Stimulated activated naive CD8-positive, alpha-beta T cell treated with anti-CD3 and anti-CD28 coated beads, Interleukin-15, amount 100 ng/mL, for 72 hours (primary cell): ENCODE measurements around the gene ANGEL1.

Experiments used
- ATAC-seq: fragments of 150-1000 bp; cut with Tn5 transposase; 2 replicates; pipeline ENCODE4 v1.10.0; 2021; ENCODE audit warnings: mild to moderate bottlenecking, moderate library complexity
- DNase-seq, 2 donors: peaks; one replicate each; pipeline ENCODE4 v3.0.0; 2021 to 2022
- H3K27ac Mint-ChIP-seq, 2 donors: one replicate each; pipeline ENCODE4 v1.8.0; 2022; ENCODE audit warnings: mild to moderate bottlenecking in 2 of 2, mixed read lengths in 2 of 2, moderate library complexity in 2 of 2
- H3K27me3 Mint-ChIP-seq: one replicate; pipeline ENCODE4 v1.8.0; 2022; ENCODE audit warnings: mixed read lengths
- H3K4me1 Mint-ChIP-seq: one replicate; pipeline ENCODE4 v1.8.0; 2022; ENCODE audit warnings: mild to moderate bottlenecking, mixed read lengths
- H3K4me3 Mint-ChIP-seq, 2 donors: one replicate each; pipeline ENCODE4 v1.8.0; 2022; ENCODE audit warnings: mild to moderate bottlenecking in 2 of 2, mixed read lengths in 2 of 2, moderate library complexity in 1 of 2
- H3K9me3 Mint-ChIP-seq, 2 donors: one replicate each; pipeline ENCODE4 v1.8.0; 2022; ENCODE audit warnings: mixed read lengths in 2 of 2

Gene ANGEL1

DNA sequence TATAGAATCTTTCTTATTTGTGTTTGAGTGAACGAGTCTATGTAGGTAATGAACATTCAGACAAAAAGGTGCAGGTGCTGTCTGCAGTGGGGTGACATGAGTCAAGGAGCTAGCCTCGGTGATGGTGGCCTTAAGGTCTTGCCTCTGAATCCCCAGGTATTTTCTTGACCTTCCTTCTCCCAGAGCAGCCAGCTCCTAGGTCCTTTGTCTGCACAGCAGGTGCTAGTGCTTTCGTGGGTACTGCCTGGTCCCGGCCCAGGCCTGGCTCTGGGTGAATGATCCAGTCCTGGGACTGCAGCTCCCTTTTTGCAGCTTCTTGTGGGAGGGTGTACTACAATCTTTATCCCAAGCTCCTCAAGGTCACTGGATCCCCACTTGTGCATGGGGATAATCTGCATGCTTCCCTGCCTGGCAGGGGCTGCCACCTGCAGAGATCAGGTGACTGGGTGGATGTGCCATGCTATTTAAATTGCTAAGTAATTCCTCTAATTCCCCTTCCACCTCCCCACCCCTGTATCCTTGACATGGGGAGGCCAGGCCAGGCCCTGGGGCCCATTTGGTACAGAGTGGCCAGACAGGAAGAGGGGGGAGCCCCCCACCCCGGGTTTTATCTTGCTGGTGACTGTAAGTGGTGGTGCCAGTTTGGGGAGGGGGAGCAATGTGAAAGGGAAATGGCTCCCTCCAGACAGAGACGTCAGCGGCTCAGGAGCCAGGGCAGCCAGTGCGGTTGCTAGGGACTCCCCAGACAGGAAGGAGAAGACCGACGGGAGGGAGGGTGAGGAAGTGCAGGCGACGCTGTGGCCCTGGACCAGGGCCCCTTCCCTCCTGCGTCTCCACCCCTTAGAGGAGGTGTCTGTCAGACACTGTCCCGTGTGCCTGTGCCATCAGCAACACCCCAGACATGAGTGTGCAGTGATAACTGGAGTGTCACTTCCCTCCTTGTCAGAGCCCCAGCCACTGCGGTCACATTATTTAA is 44.7 kb downstream of the ANGEL1 start:
- H3K27me3 Mint-ChIP-seq = peaks cover 39% of the 10 kb centered on the region
- peaks cover 37% of the 10 kb centered on the region for H3K4me1 Mint-ChIP-seq
- H3K27ac Mint-ChIP-seq = peak overlapping the region; percentile 80 to 89
- DNase-seq = peak; percentile 44 to 66
- no peaks in the 10 kb centered on the region for H3K9me3 Mint-ChIP-seq
- ATAC-seq = peak; percentile 98
- H3K4me3 Mint-ChIP-seq = peak overlapping the region; percentile 65

DNA sequence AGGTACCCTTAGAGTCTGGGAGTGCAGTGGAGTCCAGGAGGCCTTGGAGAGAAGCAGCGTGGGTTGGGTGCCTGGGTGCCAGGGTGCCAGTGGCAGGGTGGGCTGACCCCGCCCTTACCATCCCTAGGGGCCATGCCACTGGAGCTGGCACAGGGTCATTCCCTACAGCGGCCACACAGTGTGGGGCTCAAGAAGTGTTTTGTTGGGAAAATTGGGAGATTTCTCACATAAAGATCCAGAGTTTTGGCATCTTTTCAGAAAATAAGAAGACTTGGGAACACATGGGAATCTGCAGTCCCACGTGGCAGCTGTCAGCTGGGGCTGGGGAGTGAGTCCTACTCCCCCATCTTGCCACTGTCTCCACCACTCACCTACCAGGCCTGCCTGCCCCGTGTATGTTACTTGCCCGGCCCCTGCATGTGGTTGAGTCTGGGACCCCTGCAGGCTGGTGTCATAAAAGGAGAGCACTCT is 47.2 kb downstream of the ANGEL1 start:
- Mint-ChIP-seq H3K27ac (no peak overlapping the region), H3K4me3 (no peak overlapping the region), H3K4me1 (peaks cover 45% of the 10 kb centered on the region), H3K27me3 (peaks cover 36% of the 10 kb centered on the region), H3K9me3 (no peaks in the 10 kb centered on the region)
- ATAC-seq (no peak), DNase-seq (no peak)

DNA sequence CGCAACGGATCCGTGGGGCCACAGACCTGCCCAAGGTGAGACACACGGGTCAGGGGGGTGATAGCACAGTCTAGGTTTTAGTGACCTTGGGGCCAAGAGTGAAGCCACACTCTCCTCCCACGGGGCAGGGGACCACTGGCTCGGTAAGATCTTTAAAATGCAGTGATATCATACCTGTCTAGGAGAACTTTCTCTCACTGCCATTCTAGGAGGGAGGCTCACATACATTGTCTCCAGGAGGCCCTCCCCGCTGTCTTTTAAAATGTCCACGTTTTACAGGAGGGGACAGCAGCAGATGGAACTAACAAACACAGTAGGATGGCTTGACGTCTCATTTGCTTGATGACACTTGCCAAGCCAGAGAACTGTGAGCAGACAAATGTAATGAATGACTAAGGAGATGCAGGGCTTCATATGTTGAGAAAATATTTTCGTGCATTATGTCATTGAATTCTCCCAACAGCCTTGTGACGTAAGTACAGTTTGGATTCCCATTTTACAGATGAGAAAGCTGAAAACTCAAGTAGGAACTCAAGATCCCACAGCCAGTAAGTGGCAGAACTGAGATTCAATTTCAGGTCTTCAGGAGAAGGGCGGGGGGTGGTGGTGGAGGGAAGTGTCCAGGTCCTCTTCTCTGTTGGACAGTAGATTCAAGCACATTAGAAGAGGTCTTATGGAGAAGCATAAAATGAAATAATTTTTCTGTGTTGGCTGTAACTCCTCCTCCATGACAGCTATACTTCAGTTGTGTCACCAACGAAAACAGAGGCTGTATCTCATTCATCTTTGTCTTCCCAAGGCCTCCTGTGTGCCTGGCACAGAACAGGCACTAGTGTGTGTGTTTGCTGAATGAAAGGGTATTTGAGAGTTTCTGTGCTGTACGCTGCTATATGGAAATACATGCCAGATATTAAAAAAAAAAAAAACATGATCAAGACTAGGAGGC is 49.3 kb downstream of the ANGEL1 start:
- peak overlapping the region in 1 of 2 donors; percentile 85 for H3K4me3 Mint-ChIP-seq
- DNase-seq = no peak
- no peak overlapping the region for H3K27ac Mint-ChIP-seq
- H3K4me1 Mint-ChIP-seq = peaks cover 33% of the 10 kb centered on the region
- no peak for ATAC-seq
- H3K27me3 Mint-ChIP-seq = peaks cover 48% of the 10 kb centered on the region
- no peaks in the 10 kb centered on the region for H3K9me3 Mint-ChIP-seq

DNA sequence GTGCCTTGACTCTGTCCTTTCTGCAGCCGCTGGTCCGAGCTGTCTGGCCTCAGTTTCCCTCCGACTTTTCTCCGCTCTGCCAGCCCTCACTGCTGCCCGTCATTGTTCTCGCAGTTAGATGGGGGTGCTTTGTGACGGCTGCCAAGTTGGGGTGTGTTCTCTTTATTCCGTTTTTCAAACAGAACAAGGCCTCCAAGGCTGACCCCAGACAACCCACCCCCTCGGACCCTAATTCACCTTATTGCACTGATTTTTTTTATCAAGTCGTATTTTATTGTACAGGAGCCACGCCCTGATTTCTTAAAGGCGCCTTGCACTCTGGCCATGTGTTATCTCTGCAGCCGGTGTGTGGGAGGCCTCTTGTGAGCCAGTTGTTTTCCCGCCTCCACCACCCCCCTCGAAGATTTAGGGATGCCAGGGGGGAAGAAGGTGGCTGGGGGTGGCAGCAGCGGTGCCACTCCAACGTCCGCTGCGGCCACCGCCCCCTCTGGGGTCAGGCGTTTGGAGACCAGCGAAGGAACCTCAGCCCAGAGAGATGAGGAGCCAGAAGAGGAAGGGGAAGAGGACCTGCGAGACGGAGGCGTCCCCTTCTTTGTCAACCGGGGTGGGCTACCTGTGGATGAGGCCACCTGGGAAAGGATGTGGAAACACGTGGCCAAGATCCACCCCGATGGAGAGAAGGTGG is 50.1 kb downstream of the ANGEL1 start:
- DNase-seq (no peak), ATAC-seq (no peak)
- H3K9me3 Mint-ChIP-seq = no peaks in the 10 kb centered on the region
- H3K27me3 Mint-ChIP-seq = peaks cover 56% of the 10 kb centered on the region
- H3K4me1 Mint-ChIP-seq = peaks cover 25% of the 10 kb centered on the region
- H3K4me3 Mint-ChIP-seq = peak overlapping the region; percentile 80 to 85
- H3K27ac Mint-ChIP-seq = peak overlapping the region in 1 of 2 donors; percentile 28

DNA sequence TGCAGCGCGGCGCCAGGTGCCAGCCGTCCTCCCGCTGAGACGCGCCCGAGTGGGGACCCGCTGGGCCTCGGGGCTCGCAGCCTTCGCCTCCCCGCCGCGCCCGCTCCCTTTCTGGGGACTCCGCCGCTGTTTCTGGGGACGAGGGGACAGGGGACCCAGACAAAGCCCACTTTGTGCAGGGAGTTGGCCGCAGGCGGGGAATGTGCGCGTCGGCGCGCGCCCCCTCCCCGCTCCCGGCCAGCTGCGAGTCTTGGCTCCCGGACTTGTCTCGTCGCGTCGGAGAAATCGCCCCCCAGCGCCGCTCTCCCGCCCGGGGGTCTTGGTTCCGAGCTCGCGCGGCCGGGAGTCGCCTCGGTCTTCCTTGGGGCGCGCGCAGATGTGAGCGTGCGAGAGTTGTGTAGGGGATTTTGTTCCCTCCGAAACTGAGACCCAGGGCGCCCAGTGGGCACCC is 50.7 kb downstream of the ANGEL1 start:
- DNase-seq (no peak), ATAC-seq (peak; percentile 10)
- H3K27me3 Mint-ChIP-seq = peaks cover 56% of the 10 kb centered on the region
- H3K4me3 Mint-ChIP-seq = peak overlapping the region; percentile 80 to 85
- no peak overlapping the region for H3K27ac Mint-ChIP-seq
- no peaks in the 10 kb centered on the region for H3K9me3 Mint-ChIP-seq
- peaks cover 23% of the 10 kb centered on the region for H3K4me1 Mint-ChIP-seq

DNA sequence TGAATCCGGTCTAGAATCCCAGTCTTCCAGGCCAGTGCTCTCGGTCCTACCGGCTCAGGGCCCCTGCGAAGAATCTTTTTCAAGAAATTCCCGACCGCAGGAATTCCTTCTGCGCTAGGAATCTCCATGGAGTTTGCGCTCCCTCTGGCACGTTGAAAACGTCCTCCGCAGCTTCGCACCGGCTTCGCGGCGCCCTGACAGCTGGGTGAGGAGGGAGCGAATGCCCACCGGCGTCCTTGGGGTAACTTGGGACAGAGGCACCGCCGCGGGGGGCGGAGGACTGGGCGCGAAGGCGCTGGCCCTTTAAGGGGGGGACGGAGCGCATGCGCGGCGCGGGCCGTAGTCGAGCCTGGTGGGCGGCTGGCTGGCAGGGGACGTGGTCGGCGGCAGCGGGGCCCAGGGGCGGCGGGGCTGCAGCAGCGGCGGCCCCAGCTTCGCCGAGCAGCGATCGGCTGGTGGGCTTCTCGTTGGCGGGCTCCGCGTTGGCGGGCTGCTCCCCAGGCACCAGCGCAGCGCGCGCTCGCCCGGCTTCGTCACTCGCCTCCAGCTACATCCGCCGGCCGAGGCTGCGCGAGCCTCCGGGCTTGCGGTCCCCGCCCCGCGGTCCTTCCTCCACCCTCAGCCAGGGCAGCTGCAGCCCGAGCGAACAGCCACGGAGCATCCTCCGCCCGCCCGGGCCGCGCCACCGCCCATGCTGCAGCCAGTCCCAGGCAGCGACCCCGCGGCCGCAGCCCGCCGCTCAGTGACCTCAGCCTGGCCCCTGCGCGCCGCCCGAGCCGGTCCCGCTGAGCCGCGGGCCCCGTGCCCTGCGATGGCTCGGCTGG is 51.3 kb downstream of the ANGEL1 start, which contains the start of gene VASH1:
Gene VASH1 (plus strand): TSS at position 333 of the 824 bp plus-strand sequence. CDS start 1,354 bp downstream, outside the sequence.
- Mint-ChIP-seq H3K9me3 (no peaks in the 10 kb centered on the region), H3K27me3 (peaks cover 56% of the 10 kb centered on the region), H3K4me1 (peaks cover 23% of the 10 kb centered on the region), H3K27ac (peak within 1 kb of the TSS in 1 of 2 donors; percentile 28), H3K4me3 (peak within 1 kb of the TSS; percentile 80 to 85)
- peak; percentile 90 for ATAC-seq
- peak; percentile 68 to 75 for DNase-seq

DNA sequence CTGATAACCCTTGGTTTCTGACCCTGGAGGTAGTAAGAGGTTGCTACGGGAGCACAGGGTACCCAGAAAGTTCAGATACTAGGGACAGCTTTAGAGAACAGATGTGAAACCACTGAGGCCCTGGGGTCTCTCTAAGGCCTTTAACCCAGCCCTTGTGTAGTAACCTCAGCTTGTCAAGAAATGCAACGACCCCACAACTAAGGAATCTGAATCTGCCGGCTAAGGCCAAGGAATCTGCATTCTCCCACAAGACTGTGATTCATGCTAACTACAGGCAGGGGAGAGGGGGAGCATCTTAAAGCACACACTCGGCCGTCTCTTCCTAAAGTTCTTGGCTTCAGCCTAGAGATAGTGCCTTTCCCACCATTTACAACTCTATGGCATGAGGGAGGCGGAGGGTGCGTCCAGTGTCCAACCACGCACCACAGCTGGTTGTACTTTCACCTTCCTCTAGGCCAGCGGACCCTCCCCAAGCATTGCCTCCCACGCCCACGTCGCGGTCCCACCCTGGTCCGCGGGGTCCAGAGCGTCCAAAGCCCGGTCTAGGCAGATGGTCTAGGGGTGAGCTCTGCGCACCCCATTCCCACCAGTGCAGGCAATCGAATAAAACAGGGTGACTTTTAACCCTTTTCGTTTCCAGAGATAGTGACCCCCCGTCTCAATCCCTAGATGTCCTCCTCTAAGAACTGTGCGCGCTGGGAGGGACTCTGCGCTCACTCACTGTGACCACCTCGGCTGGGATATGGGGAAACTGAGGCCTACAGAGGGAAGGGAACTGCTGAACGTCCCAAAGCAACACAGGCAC is 52.1 kb downstream of the ANGEL1 start:
- ATAC-seq (no peak), DNase-seq (no peak)
- Mint-ChIP-seq H3K27ac (no peak overlapping the region), H3K27me3 (peaks cover 56% of the 10 kb centered on the region), H3K4me3 (peak overlapping the region; percentile 71 to 85), H3K4me1 (peaks cover 23% of the 10 kb centered on the region), H3K9me3 (no peaks in the 10 kb centered on the region)

DNA sequence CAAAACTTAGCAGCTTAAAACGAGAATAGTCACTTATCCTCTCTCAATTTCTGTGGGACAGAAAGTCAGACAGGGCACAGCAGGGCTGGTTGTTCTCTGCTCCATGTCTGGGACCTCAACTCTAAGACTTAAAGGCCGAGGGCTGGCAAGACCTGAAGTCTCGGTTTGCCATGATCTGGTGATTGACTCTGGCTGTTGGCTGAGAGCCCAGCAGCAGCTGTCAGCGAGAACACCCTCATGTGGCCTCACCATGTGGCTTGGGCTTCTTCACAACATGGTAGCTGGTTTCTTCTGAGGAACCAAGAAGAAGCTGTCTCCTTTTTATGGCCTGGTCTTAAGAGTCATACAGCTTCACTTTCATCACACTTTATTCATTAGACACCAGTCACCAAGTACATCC is 53.1 kb downstream of the ANGEL1 start:
- H3K4me3 Mint-ChIP-seq = no peak overlapping the region
- peaks cover 23% of the 10 kb centered on the region for H3K4me1 Mint-ChIP-seq
- peaks cover 56% of the 10 kb centered on the region for H3K27me3 Mint-ChIP-seq
- ATAC-seq (no peak), DNase-seq (no peak)
- H3K9me3 Mint-ChIP-seq = no peaks in the 10 kb centered on the region
- H3K27ac Mint-ChIP-seq = no peak overlapping the region

DNA sequence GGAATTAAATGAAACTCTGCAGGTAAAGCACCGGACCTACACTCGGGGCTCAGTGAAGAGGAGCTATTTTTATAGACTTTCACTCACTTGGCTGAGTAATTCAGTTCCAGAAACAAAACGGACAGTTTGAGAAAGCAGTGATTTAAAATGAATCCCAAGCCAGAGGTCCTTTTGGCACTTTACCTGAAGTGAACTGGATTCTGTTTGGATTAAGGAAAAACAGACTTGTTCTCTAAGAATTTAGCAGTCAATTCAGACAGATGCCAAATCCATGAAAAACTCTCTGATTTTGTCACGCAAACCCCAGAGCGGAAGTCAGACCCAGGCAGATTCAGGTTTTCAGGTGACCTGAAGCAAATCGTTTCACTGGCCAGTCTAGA is 56.3 kb downstream of the ANGEL1 start:
- Mint-ChIP-seq H3K27me3 (peaks cover 35% of the 10 kb centered on the region), H3K4me3 (no peak overlapping the region), H3K4me1 (peaks cover 7% of the 10 kb centered on the region), H3K9me3 (no peaks in the 10 kb centered on the region), H3K27ac (no peak overlapping the region)
- ATAC-seq (no peak), DNase-seq (no peak)

DNA sequence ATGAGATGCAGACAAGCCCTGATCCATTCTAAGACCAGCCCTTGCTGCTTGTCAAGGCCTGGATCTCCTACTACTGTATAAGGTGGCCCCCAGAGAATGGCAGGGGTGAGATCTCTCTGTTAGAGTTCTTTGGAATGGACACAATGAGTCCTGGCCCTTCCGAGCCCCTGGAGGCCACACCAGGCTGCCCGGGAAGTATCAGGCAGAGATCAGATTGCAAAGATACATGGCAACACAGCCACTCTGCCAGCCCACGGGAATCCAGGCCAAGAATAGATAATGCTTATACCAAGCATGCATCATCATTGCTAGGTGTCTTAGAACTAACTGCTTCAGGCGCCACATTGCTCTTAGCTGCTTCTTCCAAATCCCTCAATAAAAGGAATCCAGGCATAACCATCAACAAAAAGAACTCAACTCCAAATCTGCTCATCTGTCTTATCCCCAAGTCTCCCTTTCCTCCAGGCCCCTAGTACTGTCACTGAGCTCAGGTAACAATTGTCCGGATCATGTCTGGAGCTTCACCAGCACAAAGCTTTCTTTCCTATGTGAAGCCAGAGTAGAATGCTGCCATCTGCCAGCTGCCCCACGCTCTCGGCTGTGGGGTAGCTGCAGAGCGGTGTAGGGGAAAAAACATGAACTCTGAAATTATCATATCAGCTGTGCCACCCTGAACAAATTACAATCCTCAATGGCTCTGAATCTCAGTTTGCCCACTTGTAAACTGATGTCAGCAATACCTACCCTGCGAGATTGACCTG is 56.9 kb downstream of the ANGEL1 start:
- Mint-ChIP-seq H3K4me3 (no peak overlapping the region), H3K27me3 (peaks cover 30% of the 10 kb centered on the region), H3K9me3 (no peaks in the 10 kb centered on the region), H3K27ac (no peak overlapping the region), H3K4me1 (peaks cover 2% of the 10 kb centered on the region)
- DNase-seq (no peak), ATAC-seq (no peak)

DNA sequence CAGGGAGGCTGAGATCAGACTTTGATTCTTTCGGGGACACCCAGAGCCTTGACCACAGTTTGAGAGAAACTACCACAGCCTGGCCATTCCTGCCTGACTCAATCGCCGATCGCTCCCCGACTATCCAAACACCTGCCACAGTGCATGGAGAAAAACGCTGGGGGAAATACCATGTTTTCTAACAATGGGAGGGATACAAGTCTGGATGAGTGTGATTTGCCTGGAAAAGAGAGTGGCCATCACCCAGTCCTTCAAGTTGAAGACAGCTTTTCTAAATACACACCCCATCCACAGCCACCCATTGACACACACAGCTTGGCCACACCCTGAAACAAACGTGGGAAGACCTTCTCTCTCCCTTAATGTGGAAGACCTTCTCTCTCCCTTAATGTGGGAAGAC is 58.1 kb downstream of the ANGEL1 start:
- no peak overlapping the region for H3K27ac Mint-ChIP-seq
- ATAC-seq = no peak

DNA sequence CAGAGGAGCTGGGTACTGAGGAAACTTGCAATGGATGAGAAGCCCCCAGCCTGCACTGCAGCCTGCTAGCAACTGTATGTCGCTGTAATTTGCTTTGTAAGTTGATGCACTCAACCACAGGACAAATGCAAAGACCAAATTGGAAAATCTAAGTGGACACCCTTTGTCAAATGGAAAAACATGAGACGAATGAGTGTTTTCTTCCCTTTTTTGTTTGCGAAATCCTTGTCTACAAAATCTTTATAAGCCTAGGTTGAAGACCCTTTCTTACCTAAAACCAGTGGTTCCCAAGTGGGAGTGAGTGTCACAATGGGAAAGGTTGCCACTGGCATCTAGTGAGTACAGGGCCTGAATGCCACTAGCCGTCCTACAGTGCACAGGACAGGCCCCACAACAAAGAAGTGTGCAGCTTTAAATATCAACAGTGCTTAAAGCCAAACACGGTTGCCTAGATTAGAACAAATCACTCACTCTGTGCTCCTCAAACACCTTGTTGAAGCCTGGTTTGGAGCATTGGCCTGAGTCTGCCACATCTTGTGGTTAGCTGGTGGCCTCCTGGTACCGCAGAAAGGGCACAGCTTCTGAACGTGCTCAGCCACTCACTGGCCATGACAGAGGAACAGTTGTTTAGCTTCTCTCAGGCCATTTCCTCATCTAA is 59.0 kb downstream of the ANGEL1 start:
- DNase-seq (no peak), ATAC-seq (no peak)
- H3K4me1 Mint-ChIP-seq = no peaks in the 10 kb centered on the region
- no peak overlapping the region for H3K27ac Mint-ChIP-seq
- H3K9me3 Mint-ChIP-seq = no peaks in the 10 kb centered on the region
- no peak overlapping the region for H3K4me3 Mint-ChIP-seq
- peaks cover 9% of the 10 kb centered on the region for H3K27me3 Mint-ChIP-seq

More for the DNA sequence above, 58.1 kb downstream of the ANGEL1 start:
- Mint-ChIP-seq H3K9me3 (no peaks in the 10 kb centered on the region), H3K4me3 (no peak overlapping the region), H3K27me3 (peaks cover 18% of the 10 kb centered on the region), H3K4me1 (no peaks in the 10 kb centered on the region)
- DNase-seq = no peak

DNA sequence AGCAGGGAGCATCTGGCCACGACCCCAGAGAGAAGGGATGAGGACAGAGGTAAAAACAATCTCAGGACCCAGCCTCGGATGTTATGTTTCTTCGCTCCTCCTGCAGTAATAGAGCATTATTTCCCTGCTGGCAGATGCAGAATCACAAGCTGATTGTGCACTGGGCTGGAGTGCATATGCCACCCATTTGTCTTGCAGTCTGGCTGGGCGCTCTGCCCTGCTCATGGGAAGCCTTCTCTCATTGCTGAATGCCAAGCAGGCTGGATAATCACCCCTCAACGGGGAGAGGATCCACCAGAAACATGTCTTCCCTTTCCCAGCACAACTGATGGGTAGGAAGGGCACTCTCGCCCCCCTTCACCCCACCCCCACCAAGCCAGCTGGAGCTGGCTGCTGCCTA is 59.9 kb downstream of the ANGEL1 start:
- peaks cover 1% of the 10 kb centered on the region for H3K27me3 Mint-ChIP-seq
- H3K4me3 Mint-ChIP-seq = no peak overlapping the region
- no peaks in the 10 kb centered on the region for H3K9me3 Mint-ChIP-seq
- H3K4me1 Mint-ChIP-seq = no peaks in the 10 kb centered on the region
- DNase-seq (no peak), ATAC-seq (no peak)
- H3K27ac Mint-ChIP-seq = no peak overlapping the region
